ENCODE measurements around the gene ZNF618.

Gene ZNF618

DNA sequence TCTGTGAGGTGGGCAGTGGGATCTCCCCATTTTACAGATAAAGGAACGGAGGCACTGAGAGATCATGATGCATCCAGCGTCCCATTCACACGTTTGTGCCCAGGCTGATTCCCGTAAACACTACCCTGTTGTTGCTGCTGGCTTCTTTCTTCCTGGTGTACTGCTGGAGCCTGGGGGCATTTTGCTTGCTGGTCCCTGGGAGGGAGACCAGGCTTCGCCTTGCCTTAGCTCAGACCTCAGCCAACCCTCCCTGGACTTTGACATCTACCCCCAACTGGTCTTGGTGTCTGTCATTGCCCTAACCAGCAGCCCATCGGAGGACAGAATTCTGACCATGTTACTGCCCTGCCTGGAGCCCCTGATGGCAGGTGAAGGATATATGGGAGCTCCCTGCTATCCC lies 82.4 kb downstream of the ZNF618 start:
- DNase-seq = no peak
- no peak for ATAC-seq

- ATAC-seq = no peak
- DNase-seq = no peak
Measured at GRCh38 chr9:113960768-113961167, 84.7 kb downstream of the ZNF618 start.

- no peak for ATAC-seq
Measured at GRCh38 chr9:113962396-113962795, 86.3 kb downstream of the ZNF618 start.

DNA sequence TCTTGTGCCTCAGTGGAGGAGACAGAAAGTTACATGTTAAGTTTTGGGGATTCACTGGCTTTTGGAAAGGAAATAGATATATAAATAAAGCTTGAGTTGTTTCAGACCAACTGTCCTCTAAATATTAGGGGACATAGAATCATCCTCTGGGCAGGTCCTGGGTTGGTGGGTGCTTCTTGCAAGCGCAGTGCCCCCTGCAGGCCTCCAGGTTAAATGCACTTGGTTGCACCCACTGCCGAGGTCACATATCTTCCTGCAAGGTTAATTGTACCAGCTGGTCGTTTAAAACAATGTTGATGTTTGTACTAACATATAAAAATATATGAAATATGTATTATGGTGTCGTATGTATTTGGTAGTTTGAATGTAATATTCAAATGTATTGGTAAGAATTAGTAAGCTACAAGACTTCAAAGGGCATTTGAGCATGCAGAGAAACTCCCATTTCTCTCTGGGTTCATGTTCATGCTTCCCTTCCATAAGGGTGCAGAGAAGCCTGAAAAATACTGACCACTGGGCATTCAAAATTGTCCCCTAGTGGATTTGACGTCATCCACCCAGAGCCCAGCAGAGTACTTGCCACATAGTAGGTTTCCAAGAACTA lies 87.0 kb downstream of the ZNF618 start:
- ATAC-seq = no peak
- peak; percentile 43 for DNase-seq

More at GRCh38 chr9:113962396-113962795, 86.3 kb downstream of the ZNF618 start:
- no peak for DNase-seq

DNA sequence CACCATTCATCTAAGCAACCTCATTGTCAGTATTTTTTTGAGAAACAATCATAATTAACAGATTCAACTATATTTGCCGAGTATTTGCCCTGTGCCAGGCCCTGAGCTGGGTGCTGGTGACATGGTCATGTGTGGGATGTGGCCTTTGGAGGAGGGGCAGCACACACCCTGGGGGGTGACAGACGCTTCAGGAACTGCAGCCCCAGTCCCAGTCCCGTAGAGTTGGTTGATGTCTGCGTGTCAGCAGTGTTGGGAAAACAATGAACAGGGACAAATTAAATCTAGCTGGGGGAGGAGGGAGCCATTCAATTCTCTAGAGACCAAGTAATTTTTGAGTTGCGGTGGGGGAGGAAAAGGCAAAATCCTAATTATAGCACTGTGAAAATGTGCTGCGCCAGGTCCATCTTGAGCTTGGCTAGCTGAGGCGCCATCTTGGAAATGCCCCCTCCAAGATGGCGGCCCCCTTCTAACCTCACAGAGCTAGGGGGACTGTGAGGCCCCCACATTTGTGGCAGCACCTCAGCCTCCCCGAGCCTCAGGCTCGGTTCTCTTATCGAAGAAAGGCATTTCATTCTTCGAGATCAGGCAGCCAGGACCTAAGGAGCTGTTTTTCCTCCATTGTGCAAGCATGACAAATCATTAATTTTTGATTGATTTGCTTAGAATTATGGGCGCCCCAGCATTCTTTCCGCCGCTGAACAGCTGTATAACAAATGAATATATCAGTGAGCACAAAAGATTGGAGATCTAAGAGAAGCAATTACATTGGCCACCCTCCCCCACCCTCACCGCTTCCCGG lies 87.8 kb downstream of the ZNF618 start:
- ATAC-seq = no peak
- DNase-seq = no peak

- ATAC-seq = no peak
- no peak for DNase-seq
Measured at GRCh38 chr9:113964495-113965170, 88.5 kb downstream of the ZNF618 start.

- ATAC-seq = no peak
- no peak for DNase-seq
Measured at GRCh38 chr9:113966394-113966793, 90.3 kb downstream of the ZNF618 start.

- DNase-seq = no peak
Measured at GRCh38 chr9:113967380-113967779, 91.3 kb downstream of the ZNF618 start.

DNA sequence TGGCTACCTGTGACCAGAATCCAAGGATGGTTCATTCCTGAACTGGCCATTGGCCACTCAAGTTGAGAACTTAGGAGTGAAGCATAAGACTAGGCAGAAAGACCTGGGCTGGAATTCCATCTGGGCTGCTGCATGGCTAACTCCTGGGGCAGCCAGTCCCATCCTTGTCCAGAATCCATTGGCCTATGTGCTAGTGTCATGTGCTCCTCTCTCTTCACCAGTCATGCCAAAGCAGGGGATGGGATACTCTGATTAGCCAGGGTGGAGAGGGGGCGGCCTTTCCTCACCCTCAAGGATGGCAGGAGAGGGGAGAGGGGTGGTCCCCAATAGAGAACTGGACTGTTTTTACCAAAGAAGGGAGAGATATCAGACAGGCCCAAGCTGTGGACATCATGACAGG lies 93.2 kb downstream of the ZNF618 start:
- DNase-seq (no peak), ATAC-seq (no peak)

More at GRCh38 chr9:113967380-113967779, 91.3 kb downstream of the ZNF618 start:
- no peak for ATAC-seq

- no peak for ATAC-seq
- no peak for DNase-seq
Measured at GRCh38 chr9:113973226-113973625, 97.1 kb downstream of the ZNF618 start.

DNA sequence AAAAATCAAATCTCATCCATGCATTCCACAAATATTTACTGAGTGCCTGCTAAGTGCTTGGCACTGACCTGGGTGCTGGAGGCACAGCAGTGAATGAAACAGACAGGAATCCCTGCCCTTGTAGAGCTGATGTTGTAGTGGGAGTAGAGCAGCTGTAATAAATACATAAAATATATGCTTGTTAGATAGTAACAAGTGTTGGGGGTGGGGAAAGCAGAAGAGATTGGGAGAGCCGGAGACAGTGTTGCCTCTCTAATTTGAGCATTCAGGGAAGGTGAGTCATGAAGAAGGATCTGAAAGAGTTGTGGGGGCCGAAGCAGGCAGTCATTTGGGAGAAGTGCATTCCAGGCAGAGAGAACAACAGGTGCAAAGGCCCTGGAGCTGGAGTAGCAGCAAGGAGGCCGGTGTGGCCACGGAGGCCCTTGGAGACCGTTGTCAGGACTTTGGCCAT lies 97.9 kb downstream of the ZNF618 start:
- DNase-seq (no peak), ATAC-seq (no peak)

DNA sequence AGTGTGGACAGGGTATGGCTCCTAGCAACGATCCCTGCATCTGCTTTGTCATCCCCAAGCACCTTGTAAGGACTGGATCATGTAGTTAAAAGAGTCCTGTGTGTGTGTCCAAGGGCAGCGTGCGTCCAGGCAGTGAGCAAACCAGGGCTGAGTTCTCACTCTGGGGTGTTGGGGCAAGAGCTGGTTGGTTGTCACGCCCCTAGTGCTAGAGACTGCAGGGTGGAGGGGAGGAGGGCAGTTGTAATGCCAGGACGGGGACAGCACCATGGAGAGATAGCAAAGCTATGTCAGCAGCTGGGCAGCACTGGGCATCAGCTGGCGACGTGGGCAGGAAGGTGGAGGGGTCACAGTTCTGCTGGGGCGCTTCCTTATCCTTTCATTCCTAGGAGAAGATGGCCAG lies 100.8 kb downstream of the ZNF618 start:
- ATAC-seq (no peak), DNase-seq (no peak)

- DNase-seq (no peak), ATAC-seq (no peak)
Measured at GRCh38 chr9:113978725-113979342, 102.7 kb downstream of the ZNF618 start.

DNA sequence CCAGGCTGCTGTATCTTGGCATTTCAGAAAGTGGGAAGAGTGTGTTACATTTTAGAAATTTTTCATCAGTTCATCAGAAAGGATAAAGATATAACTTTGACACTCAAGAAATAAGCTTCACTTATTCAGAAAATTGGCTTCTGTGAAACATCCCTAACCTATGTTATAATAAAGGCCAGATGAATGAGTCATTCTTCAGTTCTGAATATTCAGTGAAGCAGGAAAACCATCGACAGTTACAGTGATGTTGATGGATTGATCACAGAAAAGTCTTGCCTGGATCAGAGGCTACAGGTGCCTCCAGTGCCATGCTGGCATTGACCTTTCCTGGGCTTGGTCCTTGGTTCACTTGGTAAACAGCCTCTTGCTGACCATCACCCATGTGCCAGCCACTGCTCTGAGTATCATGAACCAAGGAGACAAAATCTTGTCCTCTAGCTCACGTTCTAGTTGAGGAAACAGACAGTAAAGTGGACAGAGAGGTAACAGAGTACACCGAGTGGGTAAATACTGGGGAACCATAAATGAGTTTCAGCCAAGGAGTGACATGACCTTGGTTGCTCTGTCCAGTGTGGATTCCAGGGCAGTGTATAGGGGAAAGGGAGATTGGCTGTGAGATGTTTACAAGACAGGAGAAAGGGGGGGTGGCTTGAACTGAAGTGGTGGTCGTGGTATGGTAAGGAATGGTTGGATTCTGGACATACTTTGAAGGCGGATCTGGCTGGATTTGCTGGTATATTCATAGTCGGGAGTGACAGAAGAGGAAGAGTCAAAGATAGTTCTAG lies 103.4 kb downstream of the ZNF618 start:
- no peak for DNase-seq
- ATAC-seq = no peak

- ATAC-seq (no peak), DNase-seq (no peak)
Measured at GRCh38 chr9:113984639-113985380, 108.7 kb downstream of the ZNF618 start.

GRCh38 chr9:113985968-113986585 lies 110.0 kb downstream of the ZNF618 start:
- ATAC-seq = no peak
- DNase-seq = no peak

DNA sequence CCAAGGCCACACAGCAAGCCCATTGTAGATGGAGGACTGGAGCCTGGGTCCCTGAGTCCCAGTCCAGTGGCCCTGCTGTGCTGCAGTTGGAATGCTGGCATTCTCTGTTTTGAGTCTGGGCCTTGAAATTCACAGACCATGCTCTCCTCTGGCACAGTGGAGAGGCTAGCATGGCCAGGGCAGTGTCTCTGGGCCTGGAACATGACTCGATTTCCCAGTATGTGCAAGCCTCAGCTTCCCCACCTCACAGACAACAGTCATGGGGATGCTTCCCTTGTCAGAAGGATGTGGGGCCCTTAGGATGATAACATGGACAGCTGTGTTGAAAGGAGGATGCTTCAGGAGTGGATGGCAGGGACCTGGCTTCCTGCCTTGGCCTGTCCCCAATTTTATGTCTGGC lies 110.8 kb downstream of the ZNF618 start:
- ATAC-seq (no peak), DNase-seq (no peak)

GRCh38 chr9:113987526-113987925 lies 111.4 kb downstream of the ZNF618 start:
- DNase-seq = no peak
- no peak for ATAC-seq

GRCh38 chr9:113988385-113989016 lies 112.4 kb downstream of the ZNF618 start:
- DNase-seq = no peak
- no peak for ATAC-seq

- ATAC-seq (no peak), DNase-seq (no peak)
Measured at GRCh38 chr9:113989017-113989713, 113.1 kb downstream of the ZNF618 start.

Measured in stimulated activated naive CD8-positive, alpha-beta T cell treated with anti-CD3 and anti-CD28 coated beads, Interleukin-15, Interleukin-2, amounts not matched to agents 100 U/mL and 50 U/mL, for 24 hours (primary cell).